ENCODE measurements around the gene ABCA9.

Gene ABCA9

GRCh38 chr17:69061721-69062556 is 1.2 kb upstream of the ABCA9 start:
- no peaks in the 10 kb centered on the region for H3K36me3 Mint-ChIP-seq
- H3K4me1 Mint-ChIP-seq: peaks cover 11% of the 10 kb centered on the region
- H3K27ac Mint-ChIP-seq: no peak overlapping the region
- no peak for ATAC-seq (ENCODE audit: low read depth)
- peaks cover 1% of the 10 kb centered on the region for H3K27me3 Mint-ChIP-seq
- no peak for DNase-seq (ENCODE audit: low spot score in 2 of 2)
- no peaks in the 10 kb centered on the region for H3K9me3 Mint-ChIP-seq
- no peak overlapping the region for H3K4me3 Mint-ChIP-seq

- Mint-ChIP-seq H3K27ac (no peak overlapping the region), H3K36me3 (peaks cover 7% of the 10 kb centered on the region), H3K27me3 (peaks cover 1% of the 10 kb centered on the region), H3K4me1 (peaks cover 7% of the 10 kb centered on the region), H3K9me3 (peaks cover 11% of the 10 kb centered on the region), H3K4me3 (no peak overlapping the region)
- ATAC-seq (ENCODE audit: low read depth) (no peak), DNase-seq (ENCODE audit: low spot score in 2 of 2) (no peak)
Measured at GRCh38 chr17:69059458-69060175, 1.1 kb downstream of the ABCA9 start.

GRCh38 chr17:69058165-69058564 is 2.6 kb downstream of the ABCA9 start:
- ATAC-seq (ENCODE audit: low read depth): no peak
- peaks cover 4% of the 10 kb centered on the region for H3K4me1 Mint-ChIP-seq
- H3K36me3 Mint-ChIP-seq: peaks cover 7% of the 10 kb centered on the region
- no peak overlapping the region for H3K4me3 Mint-ChIP-seq
- no peak for DNase-seq (ENCODE audit: low spot score in 2 of 2)
- H3K27ac Mint-ChIP-seq: no peak overlapping the region
- peaks cover 11% of the 10 kb centered on the region for H3K9me3 Mint-ChIP-seq
- no peaks in the 10 kb centered on the region for H3K27me3 Mint-ChIP-seq

- H3K4me3 Mint-ChIP-seq: no peak overlapping the region
- no peaks in the 10 kb centered on the region for H3K27me3 Mint-ChIP-seq
- H3K36me3 Mint-ChIP-seq: peaks cover 7% of the 10 kb centered on the region
- peaks cover 4% of the 10 kb centered on the region for H3K4me1 Mint-ChIP-seq
- no peak overlapping the region for H3K27ac Mint-ChIP-seq
- no peak for ATAC-seq (ENCODE audit: low read depth)
- peaks cover 11% of the 10 kb centered on the region for H3K9me3 Mint-ChIP-seq
- no peak for DNase-seq (ENCODE audit: low spot score in 2 of 2)
Measured at GRCh38 chr17:69057280-69057679, 3.4 kb downstream of the ABCA9 start.

- peaks cover 11% of the 10 kb centered on the region for H3K9me3 Mint-ChIP-seq
- peaks cover 7% of the 10 kb centered on the region for H3K36me3 Mint-ChIP-seq
- H3K4me1 Mint-ChIP-seq: peaks cover 4% of the 10 kb centered on the region
- no peak overlapping the region for H3K27ac Mint-ChIP-seq
- ATAC-seq (ENCODE audit: low read depth) (no peak), DNase-seq (ENCODE audit: low spot score in 2 of 2) (no peak)
- H3K27me3 Mint-ChIP-seq: no peaks in the 10 kb centered on the region
- no peak overlapping the region for H3K4me3 Mint-ChIP-seq
Measured at GRCh38 chr17:69056179-69056823, 4.4 kb downstream of the ABCA9 start.

- Mint-ChIP-seq H3K4me1 (no peaks in the 10 kb centered on the region), H3K27me3 (no peaks in the 10 kb centered on the region), H3K36me3 (peaks cover 7% of the 10 kb centered on the region), H3K27ac (no peak overlapping the region), H3K4me3 (no peak overlapping the region), H3K9me3 (peaks cover 11% of the 10 kb centered on the region)
- DNase-seq (ENCODE audit: low spot score in 2 of 2) (no peak), ATAC-seq (ENCODE audit: low read depth) (no peak)
Measured at GRCh38 chr17:69055334-69055733, 5.4 kb downstream of the ABCA9 start.

GRCh38 chr17:69050999-69051775 is 9.5 kb downstream of the ABCA9 start:
- no peak for ATAC-seq (ENCODE audit: low read depth)
- no peak for DNase-seq (ENCODE audit: low spot score in 2 of 2)
- no peaks in the 10 kb centered on the region for H3K4me1 Mint-ChIP-seq
- peaks cover 9% of the 10 kb centered on the region for H3K9me3 Mint-ChIP-seq
- no peaks in the 10 kb centered on the region for H3K27me3 Mint-ChIP-seq
- H3K4me3 Mint-ChIP-seq: no peak overlapping the region
- peaks cover 3% of the 10 kb centered on the region for H3K36me3 Mint-ChIP-seq
- H3K27ac Mint-ChIP-seq: no peak overlapping the region

- Mint-ChIP-seq H3K27me3 (no peaks in the 10 kb centered on the region), H3K36me3 (no peaks in the 10 kb centered on the region), H3K27ac (no peak overlapping the region), H3K4me3 (no peak overlapping the region), H3K9me3 (peaks cover 1% of the 10 kb centered on the region), H3K4me1 (no peaks in the 10 kb centered on the region)
- no peak for DNase-seq (ENCODE audit: low spot score in 2 of 2)
- ATAC-seq (ENCODE audit: low read depth): no peak
Measured at GRCh38 chr17:69048634-69049033, 12.1 kb downstream of the ABCA9 start.

- DNase-seq (ENCODE audit: low spot score in 2 of 2): no peak
- no peaks in the 10 kb centered on the region for H3K27me3 Mint-ChIP-seq
- H3K9me3 Mint-ChIP-seq: peaks cover 1% of the 10 kb centered on the region
- no peaks in the 10 kb centered on the region for H3K4me1 Mint-ChIP-seq
- no peaks in the 10 kb centered on the region for H3K36me3 Mint-ChIP-seq
- H3K27ac Mint-ChIP-seq: no peak overlapping the region
- H3K4me3 Mint-ChIP-seq: no peak overlapping the region
- no peak for ATAC-seq (ENCODE audit: low read depth)
Measured at GRCh38 chr17:69047368-69048263, 13.1 kb downstream of the ABCA9 start.

- no peak overlapping the region for H3K4me3 Mint-ChIP-seq
Measured at GRCh38 chr17:69046121-69046807, 14.5 kb downstream of the ABCA9 start.

GRCh38 chr17:69045646-69046045 is 15.1 kb downstream of the ABCA9 start:
- Mint-ChIP-seq H3K4me1 (no peaks in the 10 kb centered on the region), H3K9me3 (peaks cover 1% of the 10 kb centered on the region), H3K36me3 (no peaks in the 10 kb centered on the region), H3K27ac (no peak overlapping the region), H3K27me3 (no peaks in the 10 kb centered on the region), H3K4me3 (no peak overlapping the region)
- DNase-seq (ENCODE audit: low spot score in 2 of 2) (no peak), ATAC-seq (ENCODE audit: low read depth) (no peak)

More at GRCh38 chr17:69046121-69046807, 14.5 kb downstream of the ABCA9 start:
- H3K9me3 Mint-ChIP-seq: peaks cover 1% of the 10 kb centered on the region
- ATAC-seq (ENCODE audit: low read depth): no peak
- H3K4me1 Mint-ChIP-seq: no peaks in the 10 kb centered on the region
- no peaks in the 10 kb centered on the region for H3K27me3 Mint-ChIP-seq
- H3K36me3 Mint-ChIP-seq: no peaks in the 10 kb centered on the region
- no peak for DNase-seq (ENCODE audit: low spot score in 2 of 2)
- H3K27ac Mint-ChIP-seq: no peak overlapping the region

GRCh38 chr17:69044371-69044770 is 16.4 kb downstream of the ABCA9 start:
- Mint-ChIP-seq H3K4me3 (no peak overlapping the region), H3K36me3 (no peaks in the 10 kb centered on the region), H3K4me1 (no peaks in the 10 kb centered on the region), H3K9me3 (peaks cover 1% of the 10 kb centered on the region), H3K27ac (no peak overlapping the region), H3K27me3 (no peaks in the 10 kb centered on the region)
- ATAC-seq (ENCODE audit: low read depth): no peak
- no peak for DNase-seq (ENCODE audit: low spot score in 2 of 2)
